Renal cortex interstitium (tissue), 11 donors: ENCODE data around the gene TMPRSS9. TPM values are rescaled to one million over a fixed set of nuclear protein-coding genes. Genes with fewer than 3 reads are reported as not detected.
"Not testable (repeated sequence)": the region's sequence is repeated elsewhere in the genome, so short reads cannot be mapped to it uniquely, and the experiment has no call there.

Experiments used
- DNase-seq, 11 donors: peaks; one replicate each; pipeline ENCODE4 v3.0.0-alpha.2; 2013; ENCODE audit warnings: low read depth in 9 of 11, low spot score in 4 of 11; ENCODE audit errors: extremely low read depth in 1 of 11
- polyA plus RNA-seq, 3 donors: library from polyadenylated mRNA; unstranded; fragments of 120-200 nt; gene quantifications; one replicate each; pipeline ENCODE4 v1.2.1, GENCODE V29; 2013; ENCODE audit not compliant: insufficient read length in 3 of 3

Gene TMPRSS9
- polyA plus RNA-seq, 3 donors = 0.30 to 0.64 (median 0.45) TPM

DNA sequence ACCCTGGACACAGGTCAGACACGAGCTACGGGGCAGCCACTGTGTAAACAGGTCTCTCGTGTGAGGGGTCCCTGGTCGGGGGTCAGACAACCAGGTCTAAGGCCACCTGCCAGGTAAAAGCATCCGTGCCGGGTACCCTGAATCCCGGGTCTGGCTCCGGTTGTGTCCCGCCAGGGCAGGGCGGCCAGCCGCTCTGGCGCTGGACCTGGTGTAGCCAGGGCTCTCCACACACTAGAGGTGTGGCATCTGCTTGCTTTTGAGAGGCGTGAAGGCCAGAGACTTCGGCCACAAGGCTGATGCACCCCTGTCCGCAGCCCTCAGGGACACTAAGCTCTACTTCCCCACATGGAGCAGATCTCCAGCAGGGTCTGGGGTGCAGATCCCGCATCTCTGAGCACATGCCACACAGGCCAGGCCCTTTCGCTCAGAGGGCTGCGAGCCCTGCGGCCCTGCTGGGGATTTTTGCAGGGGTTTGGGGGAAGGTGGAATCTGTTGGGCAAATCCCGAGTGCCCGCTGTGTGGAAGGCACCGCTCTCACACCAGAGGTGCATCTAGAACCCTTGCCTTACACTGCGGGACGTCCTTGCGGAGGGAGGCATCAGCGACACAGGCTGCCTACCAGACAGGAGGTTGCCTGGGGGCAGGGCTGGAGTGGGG lies 81.2 kb downstream of the TMPRSS9 start:
- DNase-seq = no peak

DNA sequence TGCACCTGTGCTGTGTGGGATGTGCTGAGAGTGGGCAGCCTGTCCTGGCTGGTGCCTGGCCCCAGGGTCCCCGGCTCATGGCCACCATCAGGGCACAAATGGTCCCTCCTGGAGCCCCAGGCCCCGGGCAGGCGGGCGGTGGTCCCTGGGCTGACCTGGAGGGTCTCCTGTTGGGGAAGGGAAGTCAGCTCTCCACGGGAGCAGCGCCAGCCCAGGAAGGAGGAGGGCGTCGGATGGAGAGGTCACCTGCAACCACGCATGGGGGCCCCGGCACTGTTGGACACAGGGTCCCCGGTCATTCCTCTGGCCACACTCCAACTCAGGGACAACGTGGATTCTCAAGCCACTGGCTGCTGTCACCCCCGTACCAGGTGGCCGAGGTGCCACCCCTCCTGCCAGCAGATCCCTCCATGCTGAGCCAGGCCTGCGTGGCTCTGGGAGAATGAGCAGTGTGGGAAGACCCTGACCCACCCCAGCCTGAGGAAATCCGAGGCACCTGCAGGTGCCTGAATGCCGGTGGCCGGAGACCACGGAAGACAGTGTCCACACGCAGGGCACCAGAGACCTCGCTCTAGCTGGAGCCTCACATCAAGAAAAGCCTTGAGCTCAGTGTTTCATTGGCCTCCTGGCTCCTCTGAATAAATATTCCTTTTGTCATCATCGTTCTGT lies 83.2 kb downstream of the TMPRSS9 start:
- no peak for DNase-seq

GRCh38 chr19:2443785-2444182 lies 83.7 kb downstream of the TMPRSS9 start:
- DNase-seq = no peak

DNA sequence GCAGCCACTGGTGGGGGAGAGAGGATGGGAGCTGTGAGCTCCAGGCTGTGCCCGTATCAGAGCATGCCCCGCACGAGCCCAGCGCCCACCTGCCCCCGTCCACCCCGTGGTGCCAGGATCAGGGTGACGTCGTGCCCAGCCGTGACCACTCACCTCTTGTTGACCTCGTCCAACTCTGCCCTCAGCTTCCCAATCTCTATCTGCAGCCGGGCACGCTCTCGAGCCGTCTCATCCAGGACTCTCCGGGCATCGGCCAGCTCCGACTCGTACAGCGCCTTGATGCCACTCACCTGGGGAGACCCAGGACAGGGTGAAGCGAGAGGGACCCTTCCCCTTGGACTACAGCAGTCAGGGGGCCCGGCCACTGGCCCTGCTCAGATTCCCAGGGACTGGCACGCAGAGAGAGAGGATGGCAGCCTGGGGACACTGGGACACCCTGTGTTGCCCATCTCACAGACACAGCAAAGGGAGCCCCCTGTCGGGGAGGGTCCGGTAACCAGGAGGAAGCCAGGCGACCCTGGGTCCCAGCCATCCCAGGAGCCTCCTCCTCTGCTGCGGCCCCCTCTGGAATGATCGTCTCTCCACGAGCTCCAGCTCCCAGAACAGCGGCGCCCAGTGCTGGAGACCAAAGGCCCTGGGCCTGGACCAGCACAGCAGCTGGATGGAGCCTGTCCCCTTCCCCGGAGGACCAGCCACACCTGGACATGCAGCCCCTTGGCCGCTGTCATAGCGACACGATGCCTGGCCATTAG lies 84.4 kb downstream of the TMPRSS9 start:
- DNase-seq = no peak

GRCh38 chr19:2446381-2446780 lies 86.3 kb downstream of the TMPRSS9 start:
- no peak for DNase-seq

- DNase-seq = no peak
Observed at GRCh38 chr19:2449019-2449418, 89.0 kb downstream of the TMPRSS9 start.

- DNase-seq = no peak
Observed at GRCh38 chr19:2451138-2451537, 91.1 kb downstream of the TMPRSS9 start.

- DNase-seq = no peak
Observed at GRCh38 chr19:2451741-2452140, 91.7 kb downstream of the TMPRSS9 start.

GRCh38 chr19:2453431-2454025 lies 93.5 kb downstream of the TMPRSS9 start:
- DNase-seq = no peak

GRCh38 chr19:2454199-2454961 lies 94.3 kb downstream of the TMPRSS9 start:
- no peak for DNase-seq

DNA sequence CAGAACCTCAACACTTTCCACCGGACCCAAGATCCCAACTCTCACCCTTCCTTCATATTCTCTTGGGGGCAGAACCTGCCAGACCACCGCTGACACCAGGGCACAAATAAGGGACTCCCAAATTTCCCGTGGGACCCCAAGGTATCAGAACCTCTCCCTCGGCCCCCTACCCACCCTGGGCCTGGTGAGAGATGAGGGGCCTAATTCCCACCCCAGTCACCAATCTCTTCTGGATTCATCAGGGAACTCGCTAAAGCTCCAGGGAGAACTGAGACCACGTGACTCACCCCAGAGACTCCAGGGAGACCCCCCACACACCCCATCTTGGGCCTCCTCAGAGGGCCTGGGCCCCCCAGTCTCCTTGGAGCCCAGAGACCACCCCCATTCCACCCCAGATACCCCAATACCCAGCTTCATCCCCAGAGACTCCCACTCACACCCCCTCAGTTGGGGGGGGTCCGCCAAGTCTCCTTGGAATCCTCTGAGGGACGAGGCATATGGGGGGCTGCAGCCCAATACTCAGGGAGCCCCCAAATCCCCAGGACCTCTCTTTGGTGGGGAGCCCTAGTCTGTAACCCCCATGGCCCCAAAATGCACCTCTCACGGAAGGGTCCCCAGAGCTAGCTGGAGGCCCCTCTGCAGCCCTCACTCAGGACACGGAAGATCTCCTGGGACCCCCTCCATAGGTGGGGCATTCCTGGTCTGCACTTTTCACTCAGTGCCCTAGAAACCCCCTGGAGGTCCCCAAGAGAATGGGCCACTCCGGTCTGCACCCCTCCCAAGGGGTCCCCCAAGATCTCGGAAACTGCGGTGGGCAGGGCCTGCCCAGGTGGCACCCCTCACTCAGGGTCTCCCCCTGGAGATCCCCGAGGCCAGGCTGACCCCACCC lies 95.1 kb downstream of the TMPRSS9 start:
- no peak for DNase-seq

DNA sequence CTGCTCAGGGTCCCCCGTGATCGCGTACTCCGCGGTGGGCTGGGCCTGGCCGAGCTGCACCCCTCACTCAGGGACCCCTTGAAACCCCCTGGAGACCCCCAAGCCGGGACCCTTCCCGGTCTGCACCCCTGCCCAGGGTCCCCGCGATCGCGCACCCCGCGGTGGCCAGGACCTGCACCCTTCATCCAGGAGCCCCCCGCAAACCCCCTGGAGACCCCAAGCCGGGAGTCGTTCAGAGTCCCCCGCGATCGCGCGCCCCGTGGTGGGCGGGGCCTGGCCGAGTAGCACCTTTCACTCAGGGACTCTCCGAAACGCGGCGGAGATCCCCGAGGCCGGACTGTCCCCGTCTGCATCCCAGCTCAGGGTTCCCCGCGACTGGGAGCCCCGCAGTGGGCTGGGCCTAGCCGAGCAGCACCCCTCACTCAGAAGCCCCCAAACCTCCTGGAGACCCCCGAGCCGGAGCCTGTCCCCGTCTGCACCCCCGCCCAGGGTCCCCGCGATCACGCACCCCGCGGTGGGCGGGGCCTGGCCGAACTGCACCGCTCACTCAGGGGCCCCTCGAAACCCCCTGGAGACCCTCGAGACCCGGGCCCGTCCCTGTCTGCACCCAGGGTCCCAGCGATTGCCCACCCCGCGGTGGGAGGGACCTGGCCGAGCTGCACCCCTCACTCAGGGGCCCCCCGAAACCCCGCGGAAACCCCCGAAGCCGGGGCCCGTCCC lies 95.9 kb downstream of the TMPRSS9 start:
- DNase-seq = no peak

- no peak for DNase-seq
Observed at GRCh38 chr19:2457394-2458037, 97.5 kb downstream of the TMPRSS9 start.

GRCh38 chr19:2458054-2458453 lies 98.0 kb downstream of the TMPRSS9 start:
- no peak for DNase-seq

DNA sequence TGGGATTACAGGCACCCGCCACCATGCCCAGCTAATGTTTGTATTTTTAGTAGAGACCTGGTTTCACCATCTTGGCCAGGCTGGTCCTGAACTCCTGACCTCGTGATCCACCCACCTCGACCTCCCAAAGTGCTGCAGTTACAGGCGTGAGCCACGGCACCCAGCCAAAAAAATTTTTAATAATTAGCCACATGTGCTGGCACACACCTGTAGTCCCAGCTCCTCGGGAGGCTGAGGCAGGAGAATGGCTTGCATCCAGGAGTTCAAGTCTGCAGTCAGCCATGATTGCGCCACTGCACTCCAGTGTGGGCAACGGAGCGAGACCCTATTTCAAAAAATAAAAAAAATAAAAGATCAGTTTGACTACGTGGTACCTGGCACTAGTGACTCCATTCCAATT lies 98.7 kb downstream of the TMPRSS9 start:
- not testable (repeated sequence) for DNase-seq

DNA sequence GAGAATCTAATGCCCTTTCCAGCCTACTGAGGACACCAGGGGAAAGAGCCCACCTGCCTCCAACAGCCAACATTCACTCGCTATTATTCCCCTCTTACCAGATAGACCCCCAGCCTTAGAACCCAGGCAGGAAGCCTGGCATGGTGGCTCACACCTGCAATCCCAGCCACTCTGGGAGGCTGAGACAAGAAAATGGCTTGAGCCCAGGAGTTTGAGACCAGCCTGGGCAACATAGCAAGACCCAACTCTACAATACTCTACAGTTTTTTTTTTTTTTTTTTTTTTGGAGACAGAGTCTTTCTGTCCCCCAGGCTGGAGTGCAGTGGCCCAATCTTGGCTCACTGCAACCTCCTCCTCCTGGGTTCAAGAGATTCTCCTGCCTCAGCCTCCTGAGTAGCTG lies 100.2 kb downstream of the TMPRSS9 start:
- no peak for DNase-seq
